Upper lobe of right lung (tissue), 1 donor: ENCODE results near the gene RNPEPL1. TPM values are rescaled to one million over a fixed set of nuclear protein-coding genes. Genes with fewer than 3 reads are reported as not detected.
A peak's percentile ranks its signal among the peaks of the same experiment; 100 is the strongest.

Experiments used
- ATAC-seq: fragments of 200-7000 bp; cut with Tn5 transposase; one replicate; pipeline ENCODE4 v1.9.1; 2020; ENCODE audit warnings: mild to moderate bottlenecking, moderate library complexity
- DNase-seq: peaks from one replicate; pipeline ENCODE4 v3.0.0-alpha.2; 2020
- H3K27ac ChIP-seq: fragments of 200-600 bp; one replicate; pipeline ENCODE4 v1.8.0; 2022
- H3K27me3 ChIP-seq: fragments of 200-600 bp; one replicate; pipeline ENCODE4 v1.8.0; 2022; ENCODE audit warnings: mild to moderate bottlenecking
- H3K36me3 ChIP-seq: fragments of 200-600 bp; one replicate; pipeline ENCODE4 v1.8.0; 2022
- H3K4me1 ChIP-seq: fragments of 200-600 bp; one replicate; pipeline ENCODE4 v1.8.0; 2022
- H3K4me3 ChIP-seq: fragments of 200-600 bp; one replicate; pipeline ENCODE4 v1.8.0; 2022; ENCODE audit warnings: mild to moderate bottlenecking
- H3K9me3 ChIP-seq: fragments of 200-600 bp; one replicate; pipeline ENCODE4 v1.8.0; 2022
- intact Hi-C: fragments of 100-400 bp; cut with DNase I; formaldehyde crosslinking; loops from one replicate; pipeline ENCODE4 v1.11.0; 2022
- total RNA-seq: library from RNA; stranded (reverse); fragmentation: NEBNext Ultra II Directional; extraction: Animal tissue kit (Norgen Biotek cat#: 25700); gene quantifications from one replicate; pipeline ENCODE4 v1.2.1, GENCODE V29; 2021
- TF ChIP-seq, protein P1 (sequence below): fragments of 200-600 bp; IDR thresholded peaks from one replicate; pipeline ENCODE4 v1.8.0; 2022; ENCODE audit warnings: antibody characterized with exemption
- donor health status: DM: no; HTN: yes; CAD: no; lungs with severe emphysema.

Gene RNPEPL1
- total RNA-seq, 1 donor from 2014 or later, result 88.6 TPM

DNA sequence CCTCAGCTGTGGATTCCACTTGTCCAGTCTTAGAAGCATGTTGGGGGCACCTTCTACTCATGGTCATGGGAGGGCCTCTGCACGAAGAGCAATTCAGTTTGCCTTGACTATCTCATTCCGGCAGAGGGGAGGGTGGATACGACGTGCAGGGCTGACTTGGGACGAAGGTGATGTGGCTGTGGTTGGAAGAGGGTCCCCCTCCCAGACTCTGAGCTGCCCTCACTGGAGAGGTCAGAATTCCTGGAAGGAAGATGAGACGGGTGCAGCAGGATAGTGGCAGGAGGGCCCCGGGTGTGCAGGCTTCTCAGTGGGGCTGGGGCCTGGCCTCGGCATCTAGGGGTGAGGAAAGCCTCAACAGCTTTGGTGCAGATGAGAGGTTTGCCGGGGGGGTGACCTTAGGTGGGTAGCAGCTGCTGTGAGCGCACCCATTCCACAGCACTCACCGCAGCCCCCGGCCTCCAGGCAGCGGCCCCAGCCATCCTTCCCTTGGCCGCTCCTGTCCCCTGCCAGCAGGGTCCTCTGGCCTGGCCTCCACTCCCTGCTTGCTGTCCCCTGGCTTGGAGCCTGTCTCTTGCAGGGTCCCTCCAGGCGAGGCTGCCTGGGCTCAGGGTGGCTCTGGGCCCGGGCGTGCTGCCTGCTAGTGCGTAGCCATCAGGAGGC, 3.2 kb downstream of the RNPEPL1 start:
- DNase-seq (peak; percentile 40), ATAC-seq (no peak)
- no peaks in the 10 kb centered on the region for H3K27me3 ChIP-seq
- intact Hi-C loops, result no loop called here
- H3K4me3 ChIP-seq, result no peak overlapping the region
- H3K27ac ChIP-seq, result no peak overlapping the region
- TF ChIP-seq, protein P1, sequence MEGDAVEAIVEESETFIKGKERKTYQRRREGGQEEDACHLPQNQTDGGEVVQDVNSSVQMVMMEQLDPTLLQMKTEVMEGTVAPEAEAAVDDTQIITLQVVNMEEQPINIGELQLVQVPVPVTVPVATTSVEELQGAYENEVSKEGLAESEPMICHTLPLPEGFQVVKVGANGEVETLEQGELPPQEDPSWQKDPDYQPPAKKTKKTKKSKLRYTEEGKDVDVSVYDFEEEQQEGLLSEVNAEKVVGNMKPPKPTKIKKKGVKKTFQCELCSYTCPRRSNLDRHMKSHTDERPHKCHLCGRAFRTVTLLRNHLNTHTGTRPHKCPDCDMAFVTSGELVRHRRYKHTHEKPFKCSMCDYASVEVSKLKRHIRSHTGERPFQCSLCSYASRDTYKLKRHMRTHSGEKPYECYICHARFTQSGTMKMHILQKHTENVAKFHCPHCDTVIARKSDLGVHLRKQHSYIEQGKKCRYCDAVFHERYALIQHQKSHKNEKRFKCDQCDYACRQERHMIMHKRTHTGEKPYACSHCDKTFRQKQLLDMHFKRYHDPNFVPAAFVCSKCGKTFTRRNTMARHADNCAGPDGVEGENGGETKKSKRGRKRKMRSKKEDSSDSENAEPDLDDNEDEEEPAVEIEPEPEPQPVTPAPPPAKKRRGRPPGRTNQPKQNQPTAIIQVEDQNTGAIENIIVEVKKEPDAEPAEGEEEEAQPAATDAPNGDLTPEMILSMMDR, result no peak
- H3K9me3 ChIP-seq, result no peaks in the 10 kb centered on the region
- H3K4me1 ChIP-seq, result peaks cover 32% of the 10 kb centered on the region
- peaks cover 37% of the 10 kb centered on the region for H3K36me3 ChIP-seq

GRCh38 chr2:240572141-240573031, 4.1 kb downstream of the RNPEPL1 start:
- peaks cover 47% of the 10 kb centered on the region for H3K36me3 ChIP-seq
- no peaks in the 10 kb centered on the region for H3K9me3 ChIP-seq
- no peaks in the 10 kb centered on the region for H3K27me3 ChIP-seq
- H3K4me1 ChIP-seq, result peaks cover 23% of the 10 kb centered on the region
- H3K4me3 ChIP-seq, result no peak overlapping the region
- intact Hi-C loops, result no loop called here
- DNase-seq (peak; percentile 63), ATAC-seq (no peak)
- H3K27ac ChIP-seq, result no peak overlapping the region
- TF ChIP-seq, protein P1, result no peak

- peaks cover 54% of the 10 kb centered on the region for H3K36me3 ChIP-seq
- ATAC-seq (no peak), DNase-seq (peak; percentile 64)
- no peaks in the 10 kb centered on the region for H3K9me3 ChIP-seq
- no peak overlapping the region for H3K4me3 ChIP-seq
- H3K27ac ChIP-seq, result no peak overlapping the region
- no peaks in the 10 kb centered on the region for H3K27me3 ChIP-seq
- TF ChIP-seq, protein P1, result no peak
- peaks cover 19% of the 10 kb centered on the region for H3K4me1 ChIP-seq
- intact Hi-C loops, result no loop called here
Measured at GRCh38 chr2:240573071-240573515, 4.8 kb downstream of the RNPEPL1 start.

- ATAC-seq (no peak), DNase-seq (peak; percentile 62)
- intact Hi-C loops, result no loop called here
- no peaks in the 10 kb centered on the region for H3K9me3 ChIP-seq
- H3K4me3 ChIP-seq, result no peak overlapping the region
- H3K27ac ChIP-seq, result no peak overlapping the region
- peaks cover 56% of the 10 kb centered on the region for H3K36me3 ChIP-seq
- H3K4me1 ChIP-seq, result peaks cover 22% of the 10 kb centered on the region
- TF ChIP-seq, protein P1, result no peak
- H3K27me3 ChIP-seq, result no peaks in the 10 kb centered on the region
Measured at GRCh38 chr2:240573516-240574385, 5.5 kb downstream of the RNPEPL1 start.

- ATAC-seq, result no peak
- intact Hi-C loops, result no loop called here
- Histone ChIP-seq H3K4me3 (no peak overlapping the region), H3K36me3 (peaks cover 56% of the 10 kb centered on the region), H3K9me3 (no peaks in the 10 kb centered on the region), H3K27me3 (no peaks in the 10 kb centered on the region), H3K4me1 (peaks cover 26% of the 10 kb centered on the region), H3K27ac (no peak overlapping the region)
- TF ChIP-seq, protein P1, result no peak
- DNase-seq, result peak; percentile 62
Measured at GRCh38 chr2:240574386-240575100, 6.3 kb downstream of the RNPEPL1 start.
